ENCODE results near the gene SPSB2. TPM values are rescaled to one million over a fixed set of nuclear protein-coding genes. Genes with fewer than 3 reads are reported as not detected.

The SPSB2 gene
- total and polyA plus RNA-seq, 5 donors = 2.5 to 4.6 (median 4.0) TPM

DNA sequence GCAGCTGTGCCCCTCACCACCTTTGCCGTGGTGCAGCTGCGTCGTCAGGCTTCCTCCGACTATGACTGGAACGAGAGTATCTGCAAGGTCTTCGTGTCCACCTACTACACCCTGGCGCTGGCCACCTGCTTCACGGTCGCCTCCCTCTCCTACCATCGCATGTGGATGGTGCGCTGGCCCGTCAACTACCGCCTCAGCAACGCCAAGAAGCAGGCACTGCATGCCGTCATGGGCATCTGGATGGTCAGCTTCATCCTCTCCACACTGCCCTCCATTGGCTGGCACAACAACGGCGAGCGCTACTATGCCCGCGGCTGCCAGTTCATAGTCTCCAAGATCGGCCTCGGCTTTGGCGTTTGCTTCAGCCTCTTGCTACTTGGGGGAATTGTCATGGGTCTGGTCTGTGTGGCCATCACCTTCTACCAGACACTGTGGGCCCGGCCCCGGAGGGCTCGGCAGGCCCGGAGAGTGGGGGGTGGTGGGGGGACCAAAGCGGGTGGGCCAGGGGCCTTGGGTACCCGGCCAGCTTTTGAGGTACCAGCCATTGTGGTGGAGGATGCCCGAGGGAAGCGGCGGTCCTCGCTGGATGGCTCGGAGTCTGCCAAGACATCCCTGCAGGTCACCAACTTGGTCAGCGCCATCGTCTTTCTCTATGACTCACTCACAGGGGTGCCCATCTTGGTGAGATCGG is 48.9 kb downstream of the SPSB2 start:
- H3K4me1 ChIP-seq (ENCODE audit: control insufficient read depth, insufficient read depth, low read length) = peaks cover 2% of the 10 kb centered on the region
- H3K9me3 ChIP-seq (ENCODE audit: control insufficient read depth, low read length) = no peaks in the 10 kb centered on the region
- no peak overlapping the region for H3K4me3 ChIP-seq (ENCODE audit: low read length)
- intact Hi-C loops (cut with DNase I) = loop anchor here in 3 of 4 donors (2.0 to 10.0 kb wide), 3 partner anchors 69 to 209 kb away; partner anchors contain the start of gene MLF2 (in 2 of the 3)
- DNase-seq (peak in 1 of 3 donors; percentile 67), ATAC-seq (no peak)
- WGBS = 89% methylated on average over 37 of the region's 37 CpGs
- H3K27me3 ChIP-seq (ENCODE audit: control insufficient read depth, insufficient read depth) = no peaks in the 10 kb centered on the region
- no peak overlapping the region for H3K27ac ChIP-seq (ENCODE audit: low read length)

GRCh38 chr12:6823182-6824084 is 49.7 kb downstream of the SPSB2 start:
- Histone ChIP-seq H3K4me1 (ENCODE audit: control insufficient read depth, insufficient read depth, low read length) (peaks cover 2% of the 10 kb centered on the region), H3K27me3 (ENCODE audit: control insufficient read depth, insufficient read depth) (no peaks in the 10 kb centered on the region), H3K4me3 (ENCODE audit: low read length) (no peak overlapping the region), H3K27ac (ENCODE audit: low read length) (no peak overlapping the region), H3K9me3 (ENCODE audit: control insufficient read depth, low read length) (no peaks in the 10 kb centered on the region)
- ATAC-seq (no peak), DNase-seq (no peak)
- intact Hi-C loops (cut with DNase I) = loop anchor here in 3 of 4 donors (2.0 to 10.0 kb wide), 3 partner anchors 69 to 209 kb away; partner anchors contain the start of gene MLF2 (in 2 of the 3)
- 77% methylated on average over 12 of the region's 12 CpGs for whole genome bisulfite sequencing

GRCh38 chr12:6822426-6823135 is 50.5 kb downstream of the SPSB2 start:
- intact Hi-C loops (cut with DNase I) = loop anchor here in 3 of 4 donors (10.0 kb wide), 2 partner anchors 68 to 208 kb away; partner anchors contain the start of gene MLF2 (in 2 of the 3)
- 65% methylated on average over 7 of the region's 7 CpGs for WGBS
- Histone ChIP-seq H3K4me1 (ENCODE audit: control insufficient read depth, insufficient read depth, low read length) (peaks cover 2% of the 10 kb centered on the region), H3K4me3 (ENCODE audit: low read length) (no peak overlapping the region), H3K27ac (ENCODE audit: low read length) (no peak overlapping the region), H3K27me3 (ENCODE audit: control insufficient read depth, insufficient read depth) (no peaks in the 10 kb centered on the region), H3K9me3 (ENCODE audit: control insufficient read depth, low read length) (no peaks in the 10 kb centered on the region)
- ATAC-seq = no peak
- no peak for DNase-seq

- Histone ChIP-seq H3K27me3 (ENCODE audit: control insufficient read depth, insufficient read depth) (no peaks in the 10 kb centered on the region), H3K9me3 (ENCODE audit: control insufficient read depth, low read length) (no peaks in the 10 kb centered on the region), H3K27ac (ENCODE audit: low read length) (no peak within 1 kb of the TSS), H3K4me3 (ENCODE audit: low read length) (peak within 1 kb of the TSS; percentile 58), H3K4me1 (ENCODE audit: control insufficient read depth, insufficient read depth, low read length) (no peaks in the 10 kb centered on the region)
- peak; percentile 66 to 87 (median 86) for DNase-seq
- WGBS = 2% methylated on average over 27 of the region's 28 CpGs
- intact Hi-C loops (cut with DNase I) = loop anchor here in 3 of 4 donors (10.0 kb wide), 2 partner anchors 67 to 207 kb away; partner anchors contain the start of gene MLF2 (in 2 of the 3)
- peak; percentile 58 to 59 for ATAC-seq
These were observed 51.3 kb downstream of the SPSB2 start, which contains the start of gene GPR162 for GRCh38 chr12:6821591-6822425. TSS of gene GPR162 (plus strand) at chr12:6821821. CDS start at chr12:6823899, 2,078 bp downstream.

Other genes starting within 250 kb of the SPSB2 start
- 1 to 10 TPM; 1.1 to 2.6 (median 2.0) TPM for gene LPAR5, start 237.3 kb downstream of the SPSB2 start, total RNA-seq
- gene LPAR5, start 237.3 kb downstream of the SPSB2 start, polyA plus RNA-seq = 0.86 TPM
- 1 to 10 TPM; 1.0 to 2.1 (median 1.1) TPM for gene ACRBP, start 225.9 kb downstream of the SPSB2 start, total RNA-seq
- gene ACRBP, start 225.9 kb downstream of the SPSB2 start, polyA plus RNA-seq = 0.50 TPM
- 10 to 100 TPM; 18.3 to 31.2 (median 30.2) TPM for gene ING4, start 210.2 kb downstream of the SPSB2 start, total RNA-seq
- 27.0 TPM for gene ING4, start 210.2 kb downstream of the SPSB2 start, polyA plus RNA-seq
- gene ZNF384, start 183.9 kb downstream of the SPSB2 start, total RNA-seq = 10 to 100 TPM; 32.9 to 35.0 (median 33.8) TPM
- 23.5 TPM for gene ZNF384, start 183.9 kb downstream of the SPSB2 start, polyA plus RNA-seq
- under 1 TPM in 3 of 4 donors, not detected in 1; 0.29 to 0.99 (median 0.80) TPM for gene PIANP, start 172.5 kb downstream of the SPSB2 start, total RNA-seq
- gene PIANP, start 172.5 kb downstream of the SPSB2 start, polyA plus RNA-seq = 0.18 TPM
- 10 to 100 TPM; 60.3 to 71.0 (median 65.9) TPM for gene COPS7A, start 149.3 kb downstream of the SPSB2 start, total RNA-seq
- 71.8 TPM for gene COPS7A, start 149.3 kb downstream of the SPSB2 start, polyA plus RNA-seq
- 100 to 1,000 TPM; 123 to 135 (median 130) TPM for gene MLF2, start 120.2 kb downstream of the SPSB2 start, total RNA-seq
- 146 TPM for gene MLF2, start 120.2 kb downstream of the SPSB2 start, polyA plus RNA-seq
- gene PTMS, start 106.9 kb downstream of the SPSB2 start, total RNA-seq = 100 to 1,000 TPM; 116 to 161 (median 149) TPM
- 244 TPM for gene PTMS, start 106.9 kb downstream of the SPSB2 start, polyA plus RNA-seq
- gene LAG3, start 100.8 kb downstream of the SPSB2 start, total RNA-seq = 1 to 10 TPM in 2 of 4 donors, under 1 TPM in 2; 0.28 to 1.1 (median 0.76) TPM
- gene LAG3, start 100.8 kb downstream of the SPSB2 start, polyA plus RNA-seq = 0.57 TPM
- 10 to 100 TPM; 11.4 to 15.4 (median 13.7) TPM for gene CD4, start 83.8 kb downstream of the SPSB2 start, total RNA-seq
- gene CD4, start 83.8 kb downstream of the SPSB2 start, polyA plus RNA-seq = 2.5 TPM
- 10 to 100 TPM in 1 of 4 donors, 1 to 10 TPM in 3; 6.8 to 10.9 (median 8.3) TPM for gene GPR162, start 51.5 kb downstream of the SPSB2 start, total RNA-seq
- 6.8 TPM for gene GPR162, start 51.5 kb downstream of the SPSB2 start, polyA plus RNA-seq
- 10 to 100 TPM; 15.8 to 25.6 (median 21.1) TPM for gene P3H3, start 44.9 kb downstream of the SPSB2 start, total RNA-seq
- 17.7 TPM for gene P3H3, start 44.9 kb downstream of the SPSB2 start, polyA plus RNA-seq
- 1 to 10 TPM; 2.9 to 7.8 (median 4.0) TPM for gene GNB3, start 32.4 kb downstream of the SPSB2 start, total RNA-seq
- 3.1 TPM for gene GNB3, start 32.4 kb downstream of the SPSB2 start, polyA plus RNA-seq
- 1 to 10 TPM in 3 of 4 donors, not detected in 1; 1.2 to 1.8 (median 1.2) TPM for gene CDCA3, start 22.0 kb downstream of the SPSB2 start, total RNA-seq
- 0.50 TPM for gene CDCA3, start 22.0 kb downstream of the SPSB2 start, polyA plus RNA-seq
- gene USP5, start 21.2 kb downstream of the SPSB2 start, total RNA-seq = 10 to 100 TPM; 59.2 to 74.6 (median 71.0) TPM
- gene USP5, start 21.2 kb downstream of the SPSB2 start, polyA plus RNA-seq = 29.4 TPM
- 100 to 1,000 TPM; 707 to 793 (median 721) TPM for gene TPI1, start 5.8 kb downstream of the SPSB2 start, total RNA-seq
- 872 TPM for gene TPI1, start 5.8 kb downstream of the SPSB2 start, polyA plus RNA-seq
- 10 to 100 TPM; 11.4 to 13.9 (median 12.1) TPM for gene LRRC23, start 31.5 kb upstream of the SPSB2 start, total RNA-seq
- gene LRRC23, start 31.5 kb upstream of the SPSB2 start, polyA plus RNA-seq = 15.0 TPM
- 10 to 100 TPM; 29.6 to 42.1 (median 35.8) TPM for gene ENO2, start 41.3 kb upstream of the SPSB2 start, total RNA-seq
- gene ENO2, start 41.3 kb upstream of the SPSB2 start, polyA plus RNA-seq = 17.8 TPM
- gene ATN1, start 54.7 kb upstream of the SPSB2 start, total RNA-seq = 10 to 100 TPM; 85.3 to 89.3 (median 88.6) TPM
- gene ATN1, start 54.7 kb upstream of the SPSB2 start, polyA plus RNA-seq = 70.1 TPM
- not detected for gene RNU7-1, start 70.5 kb upstream of the SPSB2 start, total RNA-seq
- gene RNU7-1, start 70.5 kb upstream of the SPSB2 start, polyA plus RNA-seq = not detected
- gene C12orf57, start 70.7 kb upstream of the SPSB2 start, total RNA-seq = 100 to 1,000 TPM; 262 to 339 (median 272) TPM
- 441 TPM for gene C12orf57, start 70.7 kb upstream of the SPSB2 start, polyA plus RNA-seq
- gene PTPN6, start 78.1 kb upstream of the SPSB2 start, total RNA-seq = 10 to 100 TPM in 2 of 4 donors, 1 to 10 TPM in 2; 7.7 to 12.1 (median 9.3) TPM
- gene PTPN6, start 78.1 kb upstream of the SPSB2 start, polyA plus RNA-seq = 5.9 TPM
- 100 to 1,000 TPM; 137 to 159 (median 142) TPM for gene PHB2, start 97.4 kb upstream of the SPSB2 start, total RNA-seq
- gene PHB2, start 97.4 kb upstream of the SPSB2 start, polyA plus RNA-seq = 127 TPM
- gene EMG1, start 97.6 kb upstream of the SPSB2 start, total RNA-seq = 10 to 100 TPM; 33.7 to 40.2 (median 38.1) TPM
- gene EMG1, start 97.6 kb upstream of the SPSB2 start, polyA plus RNA-seq = 26.0 TPM
- 10 to 100 TPM; 14.0 to 22.2 (median 19.2) TPM for gene LPCAT3, start 145.2 kb upstream of the SPSB2 start, total RNA-seq
- gene LPCAT3, start 145.2 kb upstream of the SPSB2 start, polyA plus RNA-seq = 17.8 TPM
- gene C1S, start 187.4 kb upstream of the SPSB2 start, total RNA-seq = 100 to 1,000 TPM; 162 to 288 (median 238) TPM
- gene C1S, start 187.4 kb upstream of the SPSB2 start, polyA plus RNA-seq = 126 TPM
- 100 to 1,000 TPM; 245 to 447 (median 372) TPM for gene C1R, start 219.1 kb upstream of the SPSB2 start, total RNA-seq
- 201 TPM for gene C1R, start 219.1 kb upstream of the SPSB2 start, polyA plus RNA-seq
- gene C1RL, start 235.9 kb upstream of the SPSB2 start, total RNA-seq = 10 to 100 TPM; 17.6 to 29.6 (median 21.6) TPM
- 16.7 TPM for gene C1RL, start 235.9 kb upstream of the SPSB2 start, polyA plus RNA-seq